Smooth muscle cell (in vitro differentiated cells): ENCODE data around the gene TMEFF1. TPM values are rescaled to one million over a fixed set of nuclear protein-coding genes. Genes with fewer than 3 reads are reported as not detected.

Source experiments
- DNase-seq: peaks from one replicate; lab custom pipeline; 2025; ENCODE audit not compliant: unreplicated experiment; lab: John Stamatoyannopoulos, UW
- H2AFZ ChIP-seq: fragments of 200-600 bp; sonication (generic); 2 replicates; pipeline ENCODE4 v1.6.0; 2016; ENCODE audit warnings: antibody characterized with exemption, low read depth, mild to moderate bottlenecking
- H3F3A ChIP-seq: fragments of 200-600 bp; sonication (generic); 2 replicates; pipeline ENCODE4 v1.6.0; 2017; ENCODE audit warnings: antibody characterized with exemption, low read depth
- H3K27ac ChIP-seq: fragments of 200-600 bp; sonication (generic); 2 replicates; pipeline ENCODE4 v1.5.1; 2016; ENCODE audit warnings: low read depth, mild to moderate bottlenecking
- H3K27me3 ChIP-seq: fragments of 200-600 bp; sonication (generic); 2 replicates; pipeline ENCODE4 v1.6.1; 2016; ENCODE audit warnings: low read depth, mild to moderate bottlenecking
- H3K36me3 ChIP-seq: fragments of 200-600 bp; sonication (generic); 2 replicates; pipeline ENCODE4 v1.5.1; 2016; ENCODE audit warnings: low read depth
- H3K4me1 ChIP-seq: fragments of 200-600 bp; sonication (generic); 2 replicates; pipeline ENCODE4 v1.5.1; 2016; ENCODE audit warnings: low read depth
- H3K4me2 ChIP-seq: fragments of 200-600 bp; sonication (generic); 2 replicates; pipeline ENCODE4 v1.6.0; 2016; ENCODE audit warnings: mild to moderate bottlenecking
- H3K4me3 ChIP-seq: fragments of 200-600 bp; sonication (generic); 2 replicates; pipeline ENCODE4 v1.5.1; 2016; ENCODE audit warnings: mild to moderate bottlenecking
- H3K79me2 ChIP-seq: fragments of 200-600 bp; sonication (generic); 2 replicates; pipeline ENCODE4 v1.6.0; 2016; ENCODE audit warnings: low read depth, mild to moderate bottlenecking
- H3K9ac ChIP-seq: fragments of 200-600 bp; sonication (generic); 2 replicates; pipeline ENCODE4 v1.6.0; 2016; ENCODE audit warnings: low read depth
- H3K9me3 ChIP-seq: fragments of 200-600 bp; sonication (generic); replicated peaks from 2 replicates; pipeline ENCODE4 v1.5.1; 2016; ENCODE audit warnings: low read depth
- H4K20me1 ChIP-seq: fragments of 200-600 bp; sonication (generic); 2 replicates; pipeline ENCODE4 v1.6.0; 2016; ENCODE audit warnings: low read depth
- CTCF ChIP-seq: fragments of 200-600 bp; sonication (generic); IDR thresholded peaks from 2 replicates; pipeline ENCODE4 v1.5.1; 2017; ENCODE audit warnings: borderline replicate concordance, mild to moderate bottlenecking, antibody characterized with exemption; ENCODE audit not compliant: insufficient read depth, poor library complexity, severe bottlenecking
- WGBS: methylation state at CpG from one replicate; pipeline ENCODE4 v1.1.7; 2016; ENCODE audit warnings: low lambda C conversion rate; 5-methylcytosine and 5-hydroxymethylcytosine counted together
- polyA plus RNA-seq: library from polyadenylated mRNA; unstranded; fragments of >200 nt; fragmentation: Nextera tagmentation; extraction: Ambion mirVana; gene quantifications from 2 replicates; pipeline ENCODE4 v1.2.1, GENCODE V29; 2016
- total RNA-seq: library from RNA; depleted of rRNA; stranded (reverse); fragments of >200 nt; gene quantifications from 2 replicates; pipeline ENCODE4 v1.2.3, GENCODE V29; 2014

TMEFF1 gene
- total and polyA plus RNA-seq, 2 experiments from 2014 or later = 1.7 to 1.8 TPM

- 97% methylated on average over 3 of the region's 3 CpGs for WGBS
These were observed 84.1 kb downstream of the TMEFF1 start for GRCh38 chr9:100557053-100557452.

DNA sequence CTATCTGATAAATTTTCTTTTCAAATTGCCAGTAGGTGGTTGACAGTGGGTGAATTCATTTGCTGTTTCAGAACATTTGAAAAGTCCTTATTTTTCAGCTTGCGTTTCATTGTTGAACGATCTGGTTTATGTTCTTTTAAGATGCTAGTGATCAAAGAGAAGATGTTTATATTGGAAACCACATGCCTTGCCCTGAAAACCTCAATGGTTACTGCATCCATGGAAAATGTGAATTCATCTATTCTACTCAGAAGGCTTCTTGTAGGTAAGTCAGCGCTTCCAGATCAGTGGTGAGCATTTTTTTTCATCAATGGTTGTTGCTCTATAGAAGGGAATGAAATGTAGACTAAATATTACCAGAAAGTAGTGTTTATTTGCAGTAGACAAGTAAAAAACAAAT, 88.3 kb downstream of the TMEFF1 start:
- H3K36me3 ChIP-seq = no peaks in the 10 kb centered on the region
- no peak overlapping the region for H2AFZ ChIP-seq
- TF ChIP-seq CTCF = no peak
- no peaks in the 10 kb centered on the region for H3K9me3 ChIP-seq
- H4K20me1 ChIP-seq = no peaks in the 10 kb centered on the region
- no peak overlapping the region for H3K4me3 ChIP-seq
- no peaks in the 10 kb centered on the region for H3F3A ChIP-seq
- no peak overlapping the region for H3K4me2 ChIP-seq
- no peaks in the 10 kb centered on the region for H3K4me1 ChIP-seq
- no peak for DNase-seq
- no peaks in the 10 kb centered on the region for H3K79me2 ChIP-seq
- WGBS = 49% methylated on average over 3 of the region's 3 CpGs
- no peak overlapping the region for H3K27ac ChIP-seq
- no peaks in the 10 kb centered on the region for H3K27me3 ChIP-seq
- no peak overlapping the region for H3K9ac ChIP-seq

More at GRCh38 chr9:100557053-100557452, 84.1 kb downstream of the TMEFF1 start:
- no peaks in the 10 kb centered on the region for H3K4me1 ChIP-seq
- H3K9ac ChIP-seq = no peak overlapping the region
- H2AFZ ChIP-seq = no peak overlapping the region
- no peak overlapping the region for H3K27ac ChIP-seq
- H3K4me2 ChIP-seq = no peak overlapping the region
- H3K9me3 ChIP-seq = no peaks in the 10 kb centered on the region
- H3K36me3 ChIP-seq = no peaks in the 10 kb centered on the region
- H3K4me3 ChIP-seq = no peak overlapping the region
- no peak for DNase-seq
- no peaks in the 10 kb centered on the region for H3K27me3 ChIP-seq
- no peaks in the 10 kb centered on the region for H3K79me2 ChIP-seq
- H4K20me1 ChIP-seq = no peaks in the 10 kb centered on the region
- H3F3A ChIP-seq = no peaks in the 10 kb centered on the region
- TF ChIP-seq CTCF = no peak

DNA sequence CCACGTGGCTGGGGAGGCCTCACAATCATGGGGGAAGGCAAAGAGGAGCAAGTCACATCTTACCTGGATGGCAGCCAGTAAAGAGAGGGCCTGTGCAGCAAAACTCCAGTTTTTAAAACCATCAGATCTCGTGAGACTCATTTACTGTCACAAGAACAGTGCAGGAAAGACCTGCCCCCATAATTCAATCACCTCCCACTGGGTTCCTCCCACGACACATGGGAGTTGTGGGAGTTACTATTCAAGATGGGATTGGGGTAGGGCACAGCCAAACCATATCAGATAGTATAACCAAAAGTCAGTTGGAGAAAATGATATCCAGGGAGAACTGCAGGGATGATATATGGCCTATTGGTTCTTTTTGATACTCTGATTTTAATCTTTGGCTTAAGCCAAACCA, 94.9 kb downstream of the TMEFF1 start:
- no peaks in the 10 kb centered on the region for H3F3A ChIP-seq
- TF ChIP-seq CTCF = no peak
- H3K4me1 ChIP-seq = no peaks in the 10 kb centered on the region
- H3K79me2 ChIP-seq = no peaks in the 10 kb centered on the region
- H2AFZ ChIP-seq = no peak overlapping the region
- H3K4me3 ChIP-seq = no peak overlapping the region
- WGBS = 90% methylated on average over 3 of the region's 3 CpGs
- H3K9ac ChIP-seq = no peak overlapping the region
- no peaks in the 10 kb centered on the region for H3K9me3 ChIP-seq
- DNase-seq = no peak
- H3K4me2 ChIP-seq = no peak overlapping the region
- H4K20me1 ChIP-seq = no peaks in the 10 kb centered on the region
- no peaks in the 10 kb centered on the region for H3K27me3 ChIP-seq
- no peaks in the 10 kb centered on the region for H3K36me3 ChIP-seq
- no peak overlapping the region for H3K27ac ChIP-seq

DNA sequence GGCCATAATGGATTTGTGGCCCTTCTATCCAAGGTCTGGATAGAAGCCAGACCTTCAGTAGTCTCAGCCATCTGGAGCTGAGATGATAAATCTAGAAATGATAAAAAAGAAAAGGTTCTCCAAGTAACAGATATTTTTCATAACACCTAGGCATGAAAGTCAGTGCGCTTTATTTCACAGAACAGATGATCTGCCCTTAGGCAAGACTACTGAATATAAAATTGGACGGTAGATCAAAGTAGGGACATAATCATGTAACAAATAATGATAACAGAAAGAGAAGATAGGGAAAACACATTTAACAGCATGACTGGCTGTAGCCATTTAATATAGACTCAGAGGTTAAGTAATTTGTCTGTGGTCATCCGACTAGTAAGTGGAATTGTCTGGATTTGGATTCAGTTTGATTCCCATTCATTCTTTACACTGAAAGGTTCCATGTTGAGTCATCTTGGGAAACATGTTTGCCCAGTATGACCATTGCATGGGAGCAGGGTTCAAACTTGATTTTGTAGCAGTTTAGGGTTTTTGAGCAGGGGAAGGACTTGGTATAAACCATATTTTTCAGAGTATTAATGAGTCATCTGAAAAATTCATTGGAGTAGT, 100.8 kb downstream of the TMEFF1 start:
- 76% methylated on average over 3 of the region's 3 CpGs for WGBS
- TF ChIP-seq CTCF = no peak
- H3K27ac ChIP-seq = no peak overlapping the region
- H3K9me3 ChIP-seq = no peaks in the 10 kb centered on the region
- H3F3A ChIP-seq = no peaks in the 10 kb centered on the region
- no peak for DNase-seq
- no peaks in the 10 kb centered on the region for H3K79me2 ChIP-seq
- H3K4me3 ChIP-seq = no peak overlapping the region
- no peak overlapping the region for H3K9ac ChIP-seq
- H3K27me3 ChIP-seq = no peaks in the 10 kb centered on the region
- peaks cover 23% of the 10 kb centered on the region for H3K4me1 ChIP-seq
- H4K20me1 ChIP-seq = no peaks in the 10 kb centered on the region
- no peak overlapping the region for H3K4me2 ChIP-seq
- H3K36me3 ChIP-seq = no peaks in the 10 kb centered on the region
- H2AFZ ChIP-seq = no peak overlapping the region
